K562 (cell line): Measurements from ENCODE around the gene SORT1. TPM values are rescaled to one million over a fixed set of nuclear protein-coding genes. Genes with fewer than 3 reads are reported as not detected.

Source experiments
- ASH1L ChIP-seq: fragments of 450-650 bp; IDR thresholded peaks from 2 replicates; pipeline ENCODE4 v1.6.1; 2018; ENCODE audit warnings: borderline replicate concordance, mild to moderate bottlenecking, low read depth; ENCODE audit not compliant: partially characterized antibody
- FOXJ2 ChIP-seq: fragments of 200-800 bp; sonication (Bioruptor generic); IDR thresholded peaks from 2 replicates; pipeline ENCODE4 v1.6.1; 2016; ENCODE audit warnings: missing genetic modification characterization, missing compliant biosample characterization
- GATAD2A ChIP-seq: fragments of 450-650 bp; IDR thresholded peaks from 2 replicates; pipeline ENCODE4 v1.6.1; 2017
- HBP1 ChIP-seq: fragments of 450-650 bp; formaldehyde crosslinking; IDR thresholded peaks from 2 replicates; pipeline ENCODE4 v1.4.0; 2022; ENCODE audit warnings: missing genetic modification characterization
- SETDB1 ChIP-seq: IDR thresholded peaks from one replicate; pipeline ENCODE4 v1.6.1; 2012; ENCODE audit warnings: low read length, control low read depth, inconsistent platforms
- TGIF2 ChIP-seq: sonication (generic); formaldehyde crosslinking; IDR thresholded peaks from 2 replicates; pipeline ENCODE4 v1.8.1; 2022; ENCODE audit warnings: mild to moderate bottlenecking, missing genetic modification reagents, moderate library complexity
- polyA plus RNA-seq, 8 experiments: library from polyadenylated mRNA; depleted of rRNA in 4 of 8; stranded (reverse) in 5 of 8; unstranded in 3 of 8; fragments of >200 nt; fragmentation: Nextera tagmentation in 2 of 8; fragmentation: Illumina TruSeq in 1 of 8; extraction: Ambion mirVana in 2 of 8; extraction: Trizol in 1 of 8; gene quantifications; 2 replicates each; pipeline versions ENCODE4 v1.2.1 to v1.2.3, GENCODE V29; 2011 to 2014; ENCODE audit warnings: inconsistent platforms in 1 of 8, missing spikeins in 1 of 8
- total RNA-seq, 7 experiments: library from RNA; depleted of rRNA in 6 of 7; stranded (reverse); fragments of >200 nt in 6 of 7; fragmentation: Illumina TruSeq in 2 of 7; extraction: Trizol in 2 of 7; gene quantifications; 2 replicates each; pipeline versions ENCODE4 v1.2.1 to v1.2.3, GENCODE V29; 2011 to 2021; ENCODE audit warnings: low replicate concordance in 1 of 7
- TF ChIP-seq, protein P1 (sequence below), 2 experiments: IDR thresholded peaks; 2 replicates each; pipeline ENCODE4 v1.6.1; 2011; ENCODE audit warnings: borderline replicate concordance in 1 of 2, control low read depth in 1 of 2, low read depth in 1 of 2, low read length in 1 of 2, mild to moderate bottlenecking in 1 of 2, mixed read lengths in 1 of 2, moderate library complexity in 1 of 2; ENCODE audit not compliant: insufficient read depth in 1 of 2, insufficient read length in 1 of 2, poor library complexity in 1 of 2, severe bottlenecking in 1 of 2; ENCODE audit errors: extremely low read depth in 1 of 2
- TF ChIP-seq, protein P2 (sequence below), 2 experiments: fragments of 450-650 bp; IDR thresholded peaks; 2 replicates each; pipeline ENCODE4 v1.6.1; 2018; ENCODE audit warnings: mild to moderate bottlenecking in 2 of 2, low read depth in 1 of 2; ENCODE audit not compliant: partially characterized antibody in 2 of 2

SORT1 gene
- total and polyA plus RNA-seq, 9 of the 15 experiments (the other 6 are each of a cell fraction or from before 2014, with no cell fraction given), result 27.4 to 112 (median 65.0) TPM

GRCh38 chr1:109426281-109427170 lies 28.8 kb upstream of the SORT1 start, which contains the start of gene PSMA5 (continued):
- TF ChIP-seq, protein P1, sequence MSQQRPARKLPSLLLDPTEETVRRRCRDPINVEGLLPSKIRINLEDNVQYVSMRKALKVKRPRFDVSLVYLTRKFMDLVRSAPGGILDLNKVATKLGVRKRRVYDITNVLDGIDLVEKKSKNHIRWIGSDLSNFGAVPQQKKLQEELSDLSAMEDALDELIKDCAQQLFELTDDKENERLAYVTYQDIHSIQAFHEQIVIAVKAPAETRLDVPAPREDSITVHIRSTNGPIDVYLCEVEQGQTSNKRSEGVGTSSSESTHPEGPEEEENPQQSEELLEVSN (IDR thresholded peaks at IDR 0.05; ENCODE audit: borderline replicate concordance in 1 of 2, extremely low read depth in 1 of 2, insufficient read depth in 1 of 2, insufficient read length in 1 of 2, low read depth in 1 of 2, low read length in 1 of 2, poor library complexity in 1 of 2, severe bottlenecking in 1 of 2), result peak; percentile 71 to 94
- TF ChIP-seq GATAD2A (no peak), SETDB1 (peak; percentile 12), ASH1L (peak; percentile 96), HBP1 (CRISPR knock-in tag) (peak; percentile 48; the same call in 1 of the 2 replicates), FOXJ2 (tag) (no peak), TGIF2 (CRISPR knock-in tag) (no peak)
- TF ChIP-seq, protein P2, sequence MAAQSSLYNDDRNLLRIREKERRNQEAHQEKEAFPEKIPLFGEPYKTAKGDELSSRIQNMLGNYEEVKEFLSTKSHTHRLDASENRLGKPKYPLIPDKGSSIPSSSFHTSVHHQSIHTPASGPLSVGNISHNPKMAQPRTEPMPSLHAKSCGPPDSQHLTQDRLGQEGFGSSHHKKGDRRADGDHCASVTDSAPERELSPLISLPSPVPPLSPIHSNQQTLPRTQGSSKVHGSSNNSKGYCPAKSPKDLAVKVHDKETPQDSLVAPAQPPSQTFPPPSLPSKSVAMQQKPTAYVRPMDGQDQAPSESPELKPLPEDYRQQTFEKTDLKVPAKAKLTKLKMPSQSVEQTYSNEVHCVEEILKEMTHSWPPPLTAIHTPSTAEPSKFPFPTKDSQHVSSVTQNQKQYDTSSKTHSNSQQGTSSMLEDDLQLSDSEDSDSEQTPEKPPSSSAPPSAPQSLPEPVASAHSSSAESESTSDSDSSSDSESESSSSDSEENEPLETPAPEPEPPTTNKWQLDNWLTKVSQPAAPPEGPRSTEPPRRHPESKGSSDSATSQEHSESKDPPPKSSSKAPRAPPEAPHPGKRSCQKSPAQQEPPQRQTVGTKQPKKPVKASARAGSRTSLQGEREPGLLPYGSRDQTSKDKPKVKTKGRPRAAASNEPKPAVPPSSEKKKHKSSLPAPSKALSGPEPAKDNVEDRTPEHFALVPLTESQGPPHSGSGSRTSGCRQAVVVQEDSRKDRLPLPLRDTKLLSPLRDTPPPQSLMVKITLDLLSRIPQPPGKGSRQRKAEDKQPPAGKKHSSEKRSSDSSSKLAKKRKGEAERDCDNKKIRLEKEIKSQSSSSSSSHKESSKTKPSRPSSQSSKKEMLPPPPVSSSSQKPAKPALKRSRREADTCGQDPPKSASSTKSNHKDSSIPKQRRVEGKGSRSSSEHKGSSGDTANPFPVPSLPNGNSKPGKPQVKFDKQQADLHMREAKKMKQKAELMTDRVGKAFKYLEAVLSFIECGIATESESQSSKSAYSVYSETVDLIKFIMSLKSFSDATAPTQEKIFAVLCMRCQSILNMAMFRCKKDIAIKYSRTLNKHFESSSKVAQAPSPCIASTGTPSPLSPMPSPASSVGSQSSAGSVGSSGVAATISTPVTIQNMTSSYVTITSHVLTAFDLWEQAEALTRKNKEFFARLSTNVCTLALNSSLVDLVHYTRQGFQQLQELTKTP (IDR thresholded peaks at IDR 0.05; ENCODE audit: low read depth in 1 of 2, partially characterized antibody in 2 of 2), result peak in 1 of 2 experiments; percentile 13
